UCSD-AML1 (cell line): ENCODE measurements around the gene RGPD3.
A peak's percentile ranks its signal among the peaks of the same experiment; 100 is the strongest.
"Not testable (repeated sequence)": the region's sequence is repeated elsewhere in the genome, so short reads cannot be mapped to it uniquely, and the experiment has no call there.

Source experiments
- DNase-seq: peaks from one replicate; lab custom pipeline; 2025; ENCODE audit not compliant: unreplicated experiment; lab: John Stamatoyannopoulos, UW

Gene RGPD3

GRCh38 chr2:106468107-106468506 lies at the start of gene RGPD3:
TSS of gene RGPD3 (minus strand) at chr2:106468413. CDS start at chr2:106468288, 125 bp downstream.
- not testable (repeated sequence) for DNase-seq

DNA sequence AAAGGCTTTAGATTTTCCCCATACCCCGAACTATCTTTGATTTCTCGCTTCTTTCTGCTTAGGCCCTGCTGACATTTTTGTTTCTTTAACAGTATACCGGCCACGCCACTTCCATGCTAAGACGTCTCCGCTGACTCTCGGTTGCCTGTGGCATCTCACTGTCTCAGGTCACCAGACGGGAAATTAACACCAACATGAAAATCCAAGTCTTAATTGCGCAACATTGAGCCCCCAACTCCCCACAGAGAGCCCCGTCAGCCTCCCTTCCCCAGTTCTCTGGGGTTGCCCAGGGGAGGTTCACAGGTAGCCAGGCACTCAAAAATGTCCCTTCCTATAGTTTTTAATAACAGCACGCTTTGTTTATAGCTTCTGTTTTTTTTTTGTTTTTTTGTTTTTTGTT lies 49.1 kb upstream of the RGPD3 start:
- DNase-seq = no peak

DNA sequence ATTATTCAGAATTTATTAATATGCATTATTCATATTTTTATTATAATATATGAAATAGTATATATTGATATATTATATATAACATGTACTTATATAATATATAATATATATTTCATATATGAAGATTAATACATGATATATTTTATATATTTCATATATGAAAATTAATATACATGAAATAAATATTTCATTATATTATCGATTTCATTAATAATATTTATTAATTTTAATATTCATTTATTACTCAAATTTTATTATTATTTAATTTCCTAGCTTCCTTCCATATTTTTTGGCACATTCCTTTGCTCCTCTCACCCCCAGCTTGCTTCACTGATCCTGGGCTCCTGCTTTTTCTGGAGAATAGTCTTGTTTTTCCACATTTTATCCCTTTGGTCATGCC lies 48.7 kb upstream of the RGPD3 start:
- no peak for DNase-seq

DNA sequence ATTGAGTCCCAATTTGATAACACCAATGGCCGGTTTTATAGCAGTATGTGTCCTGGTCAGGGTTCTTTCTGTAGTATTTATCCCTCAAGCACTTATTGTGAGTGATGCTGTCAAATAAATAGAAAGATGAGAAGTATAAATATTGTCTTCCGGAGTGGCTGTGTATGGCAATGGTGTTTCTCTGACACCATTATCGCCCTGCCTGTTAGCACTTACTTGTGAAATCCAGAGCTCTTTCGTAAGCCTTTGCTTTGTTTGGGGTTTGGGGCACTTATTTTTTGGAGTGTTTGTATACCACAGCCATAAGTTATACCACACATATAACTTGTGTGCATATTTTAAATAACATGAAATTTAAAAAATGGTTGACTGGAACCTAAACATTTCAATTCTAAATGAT lies 48.2 kb upstream of the RGPD3 start:
- no peak for DNase-seq

GRCh38 chr2:106514827-106515226 lies 46.6 kb upstream of the RGPD3 start:
- not testable (repeated sequence) for DNase-seq

- not testable (repeated sequence) for DNase-seq
Observed at GRCh38 chr2:106513391-106513790, 45.2 kb upstream of the RGPD3 start.

DNA sequence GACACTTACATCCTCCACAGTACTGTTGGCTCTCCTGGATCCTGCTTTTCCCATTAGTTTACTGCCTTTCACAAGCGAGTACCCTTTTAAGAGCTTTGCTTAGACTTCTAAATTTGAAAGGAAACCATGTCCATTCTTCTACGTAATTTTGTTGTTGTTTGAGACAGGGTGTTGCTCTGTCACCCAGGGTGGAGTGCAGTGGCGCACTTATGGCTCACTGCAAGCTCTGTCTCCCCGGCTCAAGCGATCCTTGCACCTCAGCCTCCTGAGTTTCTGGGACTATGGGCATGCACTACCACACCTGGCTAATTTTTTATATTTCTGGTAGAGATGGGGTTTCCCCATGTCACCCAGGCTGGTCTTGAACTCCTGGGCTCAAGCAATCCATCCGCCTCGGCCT lies 43.7 kb upstream of the RGPD3 start:
- DNase-seq = not testable (repeated sequence)

- peak; percentile 18 for DNase-seq
Observed at GRCh38 chr2:106511476-106511901, 43.3 kb upstream of the RGPD3 start.

- DNase-seq = not testable (repeated sequence)
Observed at GRCh38 chr2:106510791-106511190, 42.6 kb upstream of the RGPD3 start.

GRCh38 chr2:106509374-106509770 lies 41.2 kb upstream of the RGPD3 start:
- DNase-seq = not testable (repeated sequence)

DNA sequence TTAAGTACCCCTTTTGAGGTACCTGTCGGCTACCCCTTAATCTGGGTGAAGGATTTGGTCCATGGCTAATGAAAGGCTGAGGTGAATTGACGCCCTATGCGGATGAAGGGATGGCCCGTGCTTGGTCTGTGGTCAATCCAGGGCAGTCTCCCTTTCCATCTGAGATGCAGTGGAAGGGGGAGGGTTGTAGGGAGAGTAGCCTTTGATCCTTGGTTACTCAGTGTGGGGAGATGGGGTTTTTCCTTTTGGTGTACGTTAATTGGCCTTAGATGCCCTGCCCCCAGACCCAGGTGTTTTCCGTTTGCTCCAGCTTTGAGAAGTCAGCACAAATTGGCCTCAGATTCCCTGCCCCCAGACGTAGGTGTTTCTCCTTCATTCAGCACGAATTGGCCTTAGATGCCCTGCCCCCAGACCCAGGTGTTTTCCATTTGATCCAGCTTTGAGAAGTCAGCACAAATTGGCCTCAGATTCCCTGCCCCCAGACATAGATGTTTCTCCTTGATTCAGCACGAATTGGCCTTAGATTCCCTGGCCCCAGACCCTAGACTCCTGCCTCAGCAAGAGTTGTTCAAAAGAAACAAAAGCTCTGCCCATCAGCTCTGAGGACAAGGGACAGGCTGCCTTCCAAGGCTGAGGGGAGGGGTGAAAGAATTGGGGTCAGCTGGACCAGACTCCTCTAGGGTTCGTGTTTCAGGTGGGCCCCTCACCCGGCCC lies 40.6 kb upstream of the RGPD3 start:
- DNase-seq = not testable (repeated sequence)

- DNase-seq = not testable (repeated sequence)
Observed at GRCh38 chr2:106506002-106506687, 37.9 kb upstream of the RGPD3 start.

DNA sequence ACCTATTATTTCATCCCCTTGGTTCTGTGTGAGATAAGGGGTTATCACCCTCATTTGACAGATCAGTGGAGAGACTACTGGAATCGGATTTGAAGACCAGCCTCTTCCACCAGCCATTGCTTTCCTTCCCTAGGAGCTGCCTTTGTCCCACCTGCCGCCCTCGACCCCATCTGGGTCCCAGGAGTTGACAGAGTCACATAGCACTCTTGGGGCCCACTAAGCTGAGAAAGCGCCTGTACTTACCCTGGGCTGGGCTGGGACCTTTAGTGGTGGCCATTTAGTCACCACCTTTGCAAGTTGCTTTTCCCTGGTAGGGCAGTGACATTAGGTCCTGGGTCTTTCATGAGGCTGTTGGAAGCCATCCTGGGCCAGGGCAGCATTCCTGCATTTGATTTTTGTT lies 36.6 kb upstream of the RGPD3 start:
- DNase-seq = not testable (repeated sequence)

- not testable (repeated sequence) for DNase-seq
Observed at GRCh38 chr2:106504192-106504591, 36.0 kb upstream of the RGPD3 start.

GRCh38 chr2:106502351-106502750 lies 34.1 kb upstream of the RGPD3 start:
- DNase-seq = not testable (repeated sequence)

GRCh38 chr2:106500350-106500749 lies 32.1 kb upstream of the RGPD3 start:
- not testable (repeated sequence) for DNase-seq

DNA sequence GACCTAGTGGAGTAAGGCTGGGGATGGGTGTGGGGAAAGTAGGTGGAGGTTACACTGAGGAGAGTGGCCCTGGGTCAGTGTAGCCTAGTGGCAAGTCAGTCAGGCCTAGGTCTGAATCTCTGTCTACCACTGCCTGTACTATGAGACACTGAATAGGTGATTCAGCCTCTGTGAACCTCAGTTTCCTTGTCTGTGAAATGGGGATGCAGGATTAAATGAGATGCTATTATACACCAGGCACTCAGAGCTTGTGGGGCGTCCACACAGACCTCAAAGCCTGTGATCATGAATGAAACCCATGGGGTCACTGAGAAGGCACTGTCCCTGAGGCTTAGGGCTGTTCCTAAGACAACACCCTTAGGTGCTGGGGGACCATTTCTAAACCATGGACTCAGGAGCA lies 30.3 kb upstream of the RGPD3 start:
- not testable (repeated sequence) for DNase-seq

DNA sequence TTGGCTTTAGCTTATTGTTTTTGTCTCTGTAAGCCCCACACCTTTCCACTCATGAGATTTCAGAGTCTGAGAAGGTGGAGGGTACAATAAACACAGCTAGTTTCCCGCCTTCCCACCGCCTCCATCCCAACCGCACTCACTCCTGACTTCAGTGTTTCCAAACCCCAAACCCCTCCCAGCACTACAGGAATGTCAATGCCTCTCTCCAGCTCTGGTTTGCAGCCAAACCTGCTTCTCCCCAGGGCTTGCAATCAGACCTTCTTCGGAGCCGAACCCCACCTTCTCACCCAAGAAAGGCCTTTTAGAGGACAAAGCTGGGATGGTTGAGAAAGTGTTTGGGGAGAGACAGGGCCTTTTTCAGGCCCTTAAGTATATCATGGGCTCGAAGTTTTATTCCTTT lies 24.7 kb upstream of the RGPD3 start:
- not testable (repeated sequence) for DNase-seq

GRCh38 chr2:106492399-106492798 lies 24.2 kb upstream of the RGPD3 start:
- not testable (repeated sequence) for DNase-seq

DNA sequence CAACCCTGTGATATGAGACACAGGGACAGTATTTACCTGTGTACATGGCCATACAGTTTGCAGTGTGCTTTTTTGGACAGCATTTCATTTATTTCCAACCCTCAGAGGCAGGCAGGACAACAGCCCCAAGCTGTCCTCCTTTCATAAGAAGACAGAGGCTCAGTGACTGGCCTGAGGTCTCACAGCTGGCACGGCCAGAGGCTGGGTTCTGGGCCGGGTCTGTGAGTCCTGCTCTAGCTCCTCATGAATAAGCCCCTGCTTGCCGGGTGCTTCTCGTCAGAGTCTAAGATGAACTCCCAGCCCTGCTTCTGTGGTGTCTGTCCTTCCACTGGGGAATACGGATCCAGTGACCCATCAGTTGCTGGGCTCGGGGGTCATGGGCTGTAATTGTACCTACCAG lies 21.5 kb upstream of the RGPD3 start:
- DNase-seq = not testable (repeated sequence)

- DNase-seq = not testable (repeated sequence)
Observed at GRCh38 chr2:106487386-106488191, 19.4 kb upstream of the RGPD3 start.
